Transverse colon (tissue), 4 donors: ENCODE results near the gene PGD. TPM values are rescaled to one million over a fixed set of nuclear protein-coding genes. Genes with fewer than 3 reads are reported as not detected.

Source experiments
- DNase-seq: peaks from one replicate; pipeline ENCODE4 v3.0.0-alpha.2; 2019
- H3K27ac ChIP-seq, 4 donors: fragments of 200-600 bp; sonication (generic); 2 replicates each; pipeline ENCODE4 v1.5.1; 2016 to 2018; ENCODE audit warnings: inconsistent platforms in 4 of 4
- H3K27me3 ChIP-seq: fragments of 200-600 bp; sonication (generic); 2 replicates; pipeline ENCODE4 v1.5.1; 2017; ENCODE audit warnings: inconsistent platforms
- H3K36me3 ChIP-seq, 4 donors: fragments of 200-600 bp; sonication (generic); 2 replicates each; pipeline ENCODE4 v1.5.1; 2017 to 2019; ENCODE audit warnings: inconsistent platforms in 4 of 4
- H3K4me1 ChIP-seq, 4 donors: fragments of 200-600 bp; sonication (generic); 2 replicates each; pipeline ENCODE4 v1.5.1; 2017 to 2020; ENCODE audit warnings: inconsistent platforms in 4 of 4
- H3K4me3 ChIP-seq, 4 donors: fragments of 200-600 bp; sonication (generic); 1 replicate in 1 of 4; 2 replicates in 3 of 4; pipeline versions ENCODE4 v1.5.1 to v1.6.1; 2017 to 2019; ENCODE audit warnings: inconsistent platforms in 4 of 4
- H3K9me3 ChIP-seq, 2 donors: fragments of 200-600 bp; sonication (generic); 2 replicates each; pipeline ENCODE4 v1.5.1; 2017 to 2019; ENCODE audit warnings: inconsistent platforms in 2 of 2
- CTCF ChIP-seq, 5 experiments: fragments of 200-600 bp in 3 of 5; fragments of 450-650 bp in 2 of 5; sonication (generic) in 3 of 5; IDR thresholded peaks; 1 replicate in 2 of 5; 2 replicates in 3 of 5; pipeline ENCODE4 v1.5.1; 2016 to 2017; ENCODE audit warnings: antibody characterized with exemption in 5 of 5, inconsistent platforms in 3 of 5, mild to moderate bottlenecking in 2 of 5, moderate library complexity in 1 of 5
- EP300 ChIP-seq: sonication (generic); formaldehyde crosslinking; IDR thresholded peaks from one replicate; pipeline ENCODE4 v1.6.1; 2017; ENCODE audit warnings: antibody characterized with exemption, low read depth
- POLR2A ChIP-seq: fragments of 450-650 bp; IDR thresholded peaks from one replicate; pipeline ENCODE4 v1.6.1; 2016; ENCODE audit warnings: antibody characterized with exemption, mild to moderate bottlenecking, moderate library complexity
- POLR2AphosphoS5 ChIP-seq, 3 donors: sonication (generic); formaldehyde crosslinking; IDR thresholded peaks; one replicate each; pipeline ENCODE4 v1.6.1; 2016; ENCODE audit warnings: antibody characterized with exemption in 3 of 3
- WGBS, 2 donors: methylation state at CpG; one replicate each; pipeline ENCODE4 v1.1.5; 2018; ENCODE audit warnings: low coverage in 1 of 2; 5-methylcytosine and 5-hydroxymethylcytosine counted together
- in situ Hi-C, 4 donors: fragments of 200-750 bp; cut with MboI; loops; one replicate each; pipeline versions ENCODE4 v1.15.0 to v1.15.1; 2017; ENCODE audit warnings: low sequenced_read_pairs in 3 of 4, low pct_ligation_motif_present in 1 of 4, low pct_unique_long_range_greater_than_20kb in 1 of 4
- intact Hi-C: fragments of 100-400 bp; cut with DNase I; formaldehyde crosslinking; loops from one replicate; pipeline ENCODE4 v1.15.1; 2023; ENCODE audit warnings: low total_unique reads
- total RNA-seq, 4 donors: library from RNA; depleted of rRNA; stranded (reverse); fragments of >200 nt; gene quantifications; one replicate each; pipeline ENCODE4 v1.1.0, GENCODE V29; 2016

Gene PGD
- total RNA-seq, 4 donors from 2014 or later, result 15.7 to 73.0 (median 66.1) TPM

- in situ Hi-C loops (no loop called here), intact Hi-C loops (no loop called here)
- no peaks in the 10 kb centered on the region for H3K9me3 ChIP-seq
- TF ChIP-seq POLR2AphosphoS5 (IDR thresholded peaks at IDR 0.05), result no peak
- no peak for TF ChIP-seq EP300
- TF ChIP-seq CTCF (IDR thresholded peaks at IDR 0.05), result no peak
- TF ChIP-seq POLR2A, result no peak
- H3K4me1 ChIP-seq, result no peaks in the 10 kb centered on the region
- peak overlapping the region in 1 of 4 donors; percentile 6 for H3K27ac ChIP-seq
- H3K27me3 ChIP-seq, result no peaks in the 10 kb centered on the region
- no peak overlapping the region for H3K4me3 ChIP-seq
- no peak for DNase-seq
- H3K36me3 ChIP-seq, result peaks cover 0 to 13% (median 0%) of the 10 kb centered on the region in 4 donors
- WGBS, 2 donors, result 56 to 81% methylated on average over 3 to 5 of the region's 5 CpGs
Observed at GRCh38 chr1:10380594-10381275, 18.1 kb upstream of the PGD start.

- Histone ChIP-seq H3K9me3 (no peaks in the 10 kb centered on the region), H3K4me3 (no peak overlapping the region), H3K36me3 (peaks cover 0 to 6% (median 0%) of the 10 kb centered on the region in 4 donors), H3K4me1 (peaks cover 9 to 19% (median 17%) of the 10 kb centered on the region in 4 donors), H3K27ac (no peak overlapping the region), H3K27me3 (no peaks in the 10 kb centered on the region)
- intact Hi-C loops, result no loop called here
- DNase-seq, result no peak
- no peak for TF ChIP-seq CTCF (IDR thresholded peaks at IDR 0.05)
- no peak for TF ChIP-seq POLR2AphosphoS5 (IDR thresholded peaks at IDR 0.05)
- no peak for TF ChIP-seq EP300
- no peak for TF ChIP-seq POLR2A
- 96% methylated on average over 4 of the region's 4 CpGs; no CpG with 5 or more reads in 1 of the 2 donors for WGBS, 2 donors
- in situ Hi-C loops, result no loop called here
Observed at GRCh38 chr1:10383630-10384029, 15.2 kb upstream of the PGD start.

- H3K9me3 ChIP-seq, result no peaks in the 10 kb centered on the region
- TF ChIP-seq POLR2AphosphoS5 (IDR thresholded peaks at IDR 0.05) (no peak), POLR2A (no peak)
- intact Hi-C loops (no loop called here), in situ Hi-C loops (no loop called here)
- no peak for DNase-seq
- H3K36me3 ChIP-seq, result no peaks in the 10 kb centered on the region
- no peaks in the 10 kb centered on the region for H3K27me3 ChIP-seq
- no peak overlapping the region for H3K4me3 ChIP-seq
- peaks cover 9 to 24% (median 20%) of the 10 kb centered on the region in 4 donors for H3K4me1 ChIP-seq
- H3K27ac ChIP-seq, result no peak overlapping the region
- 84 to 88% methylated on average over 6 to 8 of the region's 8 CpGs for WGBS, 2 donors
Observed at GRCh38 chr1:10384219-10384618, 14.6 kb upstream of the PGD start.

- H3K4me1 ChIP-seq, result peaks cover 9 to 24% (median 20%) of the 10 kb centered on the region in 4 donors
- no peak overlapping the region for H3K4me3 ChIP-seq
- in situ Hi-C loops, result no loop called here
- no peaks in the 10 kb centered on the region for H3K9me3 ChIP-seq
- no peak for DNase-seq
- intact Hi-C loops, result no loop called here
- no peak for TF ChIP-seq CTCF (IDR thresholded peaks at IDR 0.05)
- no peak for TF ChIP-seq EP300
- no peak for TF ChIP-seq POLR2AphosphoS5 (IDR thresholded peaks at IDR 0.05)
- no peak for TF ChIP-seq POLR2A
- no peaks in the 10 kb centered on the region for H3K27me3 ChIP-seq
- H3K36me3 ChIP-seq, result no peaks in the 10 kb centered on the region
- peak overlapping the region; percentile 49 to 85 (median 78) for H3K27ac ChIP-seq
- WGBS, 2 donors, result 59 to 85% methylated on average over 6 to 12 of the region's 12 CpGs
Observed at GRCh38 chr1:10386761-10387676, 11.8 kb upstream of the PGD start.
